ENCODE measurements around the gene INO80B. TPM values are rescaled to one million over a fixed set of nuclear protein-coding genes. Genes with fewer than 3 reads are reported as not detected.

INO80B gene
- total RNA-seq, 4 donors from 2014 or later: 4.6 to 26.5 (median 14.9) TPM

DNA sequence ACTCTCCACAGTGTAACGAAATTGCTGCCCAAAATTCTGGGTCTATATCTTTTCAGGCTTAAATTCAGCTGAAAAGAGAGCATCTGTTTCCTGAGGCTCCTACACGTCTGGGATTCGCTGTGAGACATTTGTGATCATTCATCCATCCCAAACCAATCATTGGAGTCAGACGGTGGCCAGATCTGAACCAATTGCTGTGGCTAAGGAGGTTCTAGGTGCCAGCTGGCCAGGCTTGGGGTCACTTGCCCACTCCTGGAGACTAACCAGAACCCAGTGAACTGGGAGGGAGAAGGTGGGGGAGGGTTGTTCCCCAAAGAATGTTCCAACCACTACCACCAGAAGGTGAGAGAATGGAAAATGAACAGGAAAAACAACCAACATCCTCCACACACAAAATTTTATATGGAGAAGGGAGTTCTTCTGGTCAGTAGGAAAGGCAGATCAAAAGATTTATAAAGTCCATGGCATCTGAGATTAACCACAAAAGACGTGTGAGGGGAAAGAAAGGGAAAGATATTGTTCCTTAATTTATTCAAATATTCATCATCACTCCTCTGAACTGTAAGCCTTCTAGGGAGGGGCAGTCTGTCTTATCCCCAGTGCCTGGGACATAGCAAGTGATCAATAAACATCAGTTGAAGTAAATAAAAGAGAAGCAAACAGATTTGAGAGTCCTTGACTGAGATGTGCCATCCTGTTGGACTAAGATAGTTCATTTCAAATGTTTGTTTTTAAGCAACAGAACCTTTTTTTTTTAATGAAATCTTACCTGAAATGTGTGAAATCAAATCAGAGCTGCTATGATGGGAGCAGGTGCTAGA, 10.2 kb upstream of the INO80B start:
- ATAC-seq (ENCODE audit: low FRiP score) (no peak), DNase-seq (ENCODE audit: low spot score) (no peak)
- no peak for TF ChIP-seq CTCF (IDR thresholded peaks at IDR 0.05)

GRCh38 chr2:74447230-74447999, 7.5 kb upstream of the INO80B start:
- DNase-seq (ENCODE audit: low spot score) (no peak), ATAC-seq (ENCODE audit: low FRiP score) (no peak)
- no peak for TF ChIP-seq CTCF (IDR thresholded peaks at IDR 0.05)

- DNase-seq (ENCODE audit: low spot score) (no peak), ATAC-seq (ENCODE audit: low FRiP score) (no peak)
- no peak for TF ChIP-seq CTCF (IDR thresholded peaks at IDR 0.05)
Measured at GRCh38 chr2:74448771-74449170, 6.1 kb upstream of the INO80B start.

GRCh38 chr2:74450570-74451190, 4.2 kb upstream of the INO80B start:
- DNase-seq (ENCODE audit: low spot score) (no peak), ATAC-seq (ENCODE audit: low FRiP score) (no peak)
- TF ChIP-seq CTCF (IDR thresholded peaks at IDR 0.05): no peak

DNA sequence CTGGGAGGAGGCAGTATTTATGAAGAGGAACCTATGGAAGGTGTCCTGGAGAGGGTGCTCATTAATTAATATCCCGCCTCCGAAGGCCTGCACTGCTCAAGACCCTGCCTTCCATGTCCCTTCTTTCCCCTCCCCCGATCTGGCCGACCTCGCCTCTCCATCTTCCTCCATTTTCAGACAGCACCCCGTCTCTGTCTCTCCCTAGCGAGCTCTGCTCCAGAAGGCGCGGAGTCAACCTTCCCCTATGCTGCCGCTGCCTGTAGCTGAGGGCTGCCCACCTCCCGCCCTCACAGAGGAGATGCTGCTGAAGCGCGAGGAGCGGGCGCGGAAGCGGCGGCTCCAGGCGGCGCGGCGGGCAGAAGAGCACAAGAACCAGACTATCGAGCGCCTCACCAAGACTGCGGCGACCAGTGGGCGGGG, 2.3 kb downstream of the INO80B start:
- no peak for TF ChIP-seq CTCF (IDR thresholded peaks at IDR 0.05)
- no peak for ATAC-seq (ENCODE audit: low FRiP score)
- DNase-seq (ENCODE audit: low spot score): no peak

DNA sequence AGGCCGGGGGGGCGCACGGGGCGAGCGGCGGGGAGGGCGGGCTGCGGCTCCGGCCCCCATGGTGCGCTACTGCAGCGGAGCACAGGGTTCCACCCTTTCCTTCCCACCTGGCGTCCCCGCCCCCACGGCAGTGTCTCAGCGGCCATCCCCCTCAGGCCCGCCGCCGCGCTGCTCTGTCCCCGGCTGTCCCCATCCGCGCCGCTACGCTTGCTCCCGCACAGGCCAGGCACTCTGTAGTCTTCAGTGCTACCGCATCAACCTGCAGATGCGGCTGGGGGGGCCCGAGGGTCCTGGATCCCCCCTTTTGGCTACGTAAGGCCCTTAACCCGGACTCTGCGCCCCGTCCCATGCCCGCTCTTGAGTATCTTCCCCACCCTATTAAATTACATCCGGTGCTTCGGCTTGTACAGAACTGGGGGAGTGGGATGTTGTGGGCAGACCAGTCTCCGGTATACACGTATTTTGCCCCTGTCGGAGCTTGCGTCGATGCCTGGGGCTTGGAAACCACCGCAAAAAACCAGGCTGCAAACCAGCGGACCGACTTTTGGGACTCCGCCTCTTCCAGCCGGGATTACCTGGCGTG, 2.8 kb downstream of the INO80B start:
- TF ChIP-seq CTCF (IDR thresholded peaks at IDR 0.05): no peak
- DNase-seq (ENCODE audit: low spot score) (no peak), ATAC-seq (ENCODE audit: low FRiP score) (peak; percentile 45)

Data from omental fat pad (tissue), 4 donors.